OCI-LY7 (cell line): ENCODE data around the gene GRIPAP1. TPM values are rescaled to one million over a fixed set of nuclear protein-coding genes. Genes with fewer than 3 reads are reported as not detected.
A peak's percentile ranks its signal among the peaks of the same experiment; 100 is the strongest.

Experiments used
- BruUV-seq: library from RNA; stranded (reverse); fragments of 400-500 nt; replicated peaks from 2 replicates; lab custom pipeline; 2021; lab: Mats Ljungman, UMichigan
- CTCF ChIA-PET: fragments of 300-600 bp; sonication (Branson Sonifier 250); formaldehyde crosslinking; loops from one replicate; lab custom pipeline; 2022; ENCODE audit warnings: antibody characterized with exemption; ENCODE audit not compliant: unreplicated experiment; lab: Charles Lee
- POLR2A ChIA-PET: fragments of 300-600 bp; sonication (Branson Sonifier 250); formaldehyde crosslinking; loops from one replicate; lab custom pipeline; 2022; ENCODE audit warnings: antibody characterized with exemption; lab: Charles Lee
- DNase-seq: peaks from one replicate; pipeline ENCODE4 v3.0.0-alpha.2; 2015; ENCODE audit warnings: low spot score
- H2AFZ ChIP-seq: fragments of 200-600 bp; sonication (generic), shearing (Covaris generic); 2 replicates; pipeline ENCODE4 v1.6.1; 2014; ENCODE audit warnings: mild to moderate bottlenecking, antibody characterized with exemption, low read length, moderate library complexity
- H3K27ac ChIP-seq: fragments of 200-600 bp; sonication (generic); 2 replicates; pipeline ENCODE4 v1.5.1; 2014; ENCODE audit warnings: mixed run types, low read depth, mild to moderate bottlenecking, moderate library complexity, low read length, inconsistent platforms; ENCODE audit not compliant: poor library complexity, severe bottlenecking
- H3K36me3 ChIP-seq: fragments of 200-600 bp; sonication (generic); 2 replicates; pipeline ENCODE4 v1.6.1; 2014; ENCODE audit warnings: mild to moderate bottlenecking, antibody characterized with exemption, low read length, moderate library complexity, mixed read lengths; ENCODE audit not compliant: insufficient read depth
- H3K4me1 ChIP-seq: fragments of 200-600 bp; sonication (generic); 2 replicates; pipeline ENCODE4 v1.5.1; 2014; ENCODE audit warnings: mild to moderate bottlenecking, low read length; ENCODE audit not compliant: insufficient read depth, poor library complexity, severe bottlenecking
- H3K4me2 ChIP-seq: fragments of 200-600 bp; sonication (generic); 2 replicates; pipeline ENCODE4 v1.6.1; 2014; ENCODE audit warnings: mild to moderate bottlenecking, low read length
- H3K4me3 ChIP-seq: fragments of 200-600 bp; sonication (generic); 2 replicates; pipeline ENCODE4 v1.5.1; 2014; ENCODE audit warnings: mild to moderate bottlenecking, low read depth, low read length; ENCODE audit not compliant: poor library complexity, severe bottlenecking
- H3K79me2 ChIP-seq: fragments of 200-600 bp; sonication (generic); 2 replicates; pipeline ENCODE4 v1.6.1; 2016; ENCODE audit warnings: low read depth, mild to moderate bottlenecking, low read length, moderate library complexity, mixed read lengths; ENCODE audit not compliant: insufficient read depth
- H3K9me2 ChIP-seq: fragments of 200-600 bp; sonication (generic); 2 replicates; pipeline ENCODE4 v1.6.1; 2016; ENCODE audit warnings: mild to moderate bottlenecking, low read length, mixed read lengths; ENCODE audit not compliant: insufficient read depth
- H3K9me3 ChIP-seq: fragments of 200-600 bp; sonication (generic); 2 replicates; pipeline ENCODE4 v1.6.1; 2014; ENCODE audit warnings: mild to moderate bottlenecking, mixed run types, low read length, mixed read lengths
- H4K20me1 ChIP-seq: fragments of 200-600 bp; sonication (generic); 2 replicates; pipeline ENCODE4 v1.6.1; 2014; ENCODE audit warnings: mild to moderate bottlenecking, antibody characterized with exemption, low read length, moderate library complexity, mixed read lengths; ENCODE audit not compliant: insufficient read depth
- EZH2phosphoT487 ChIP-seq: fragments of 200-600 bp; sonication (generic); IDR thresholded peaks from 2 replicates; pipeline ENCODE4 v1.6.1; 2018; ENCODE audit warnings: low read depth, borderline replicate concordance, mild to moderate bottlenecking, mixed run types, antibody characterized with exemption, low read length, moderate library complexity, mixed read lengths
- intact Hi-C: fragments of 100-400 bp; cut with micrococcal nuclease; formaldehyde crosslinking; loops from one replicate; pipeline ENCODE4 v1.10.0; 2022; ENCODE audit not compliant: unreplicated experiment
- total RNA-seq, 2 experiments: library from RNA; depleted of rRNA in 1 of 2; stranded (reverse); fragments of >200 nt in 1 of 2; shearing (Covaris generic) in 1 of 2; gene quantifications; 2 replicates each; pipeline ENCODE4 v1.2.3, GENCODE V29; 2014 to 2022
- TF ChIP-seq, protein P1 (sequence below): fragments of 200-600 bp; sonication (generic); conservative IDR thresholded peaks from 2 replicates; pipeline ENCODE4 v1.5.1; 2014; ENCODE audit warnings: mild to moderate bottlenecking, antibody characterized with exemption, low read length, moderate library complexity, mixed read lengths

Gene GRIPAP1
- total RNA-seq, 2 experiments from 2014 or later = 27.5 to 95.9 TPM

DNA sequence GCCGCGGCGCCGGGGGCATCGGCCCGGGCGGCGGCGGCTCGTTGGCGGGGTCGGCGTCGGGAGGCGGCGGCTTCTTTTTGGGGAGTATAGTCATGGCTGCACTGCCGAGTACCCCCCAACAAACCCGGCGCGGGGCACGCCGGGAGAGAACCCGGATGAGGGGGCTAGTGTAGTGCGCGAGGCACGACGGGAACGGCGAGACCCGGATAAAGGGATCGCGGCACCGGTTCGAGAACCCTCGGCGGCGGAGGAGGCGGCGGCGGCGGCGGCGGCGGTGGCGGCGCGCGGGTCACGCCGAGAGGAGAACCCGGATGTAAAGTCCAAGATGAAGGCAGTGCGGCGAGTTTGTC lies 44.6 kb downstream of the GRIPAP1 start, which contains the start of gene OTUD5:
Gene OTUD5, minus strand, starts transcription at position 131 of the 350 bp plus-strand sequence. Its CDS starts 37 bp downstream, at position 94.
- POLR2A ChIA-PET = interaction anchor here (0.7 kb wide), 1 partner anchor 153 kb away, joined by 4 read pairs; no protein-coding TSS in a partner anchor
- no peak for TF ChIP-seq EZH2phosphoT487
- TF ChIP-seq, protein P1, sequence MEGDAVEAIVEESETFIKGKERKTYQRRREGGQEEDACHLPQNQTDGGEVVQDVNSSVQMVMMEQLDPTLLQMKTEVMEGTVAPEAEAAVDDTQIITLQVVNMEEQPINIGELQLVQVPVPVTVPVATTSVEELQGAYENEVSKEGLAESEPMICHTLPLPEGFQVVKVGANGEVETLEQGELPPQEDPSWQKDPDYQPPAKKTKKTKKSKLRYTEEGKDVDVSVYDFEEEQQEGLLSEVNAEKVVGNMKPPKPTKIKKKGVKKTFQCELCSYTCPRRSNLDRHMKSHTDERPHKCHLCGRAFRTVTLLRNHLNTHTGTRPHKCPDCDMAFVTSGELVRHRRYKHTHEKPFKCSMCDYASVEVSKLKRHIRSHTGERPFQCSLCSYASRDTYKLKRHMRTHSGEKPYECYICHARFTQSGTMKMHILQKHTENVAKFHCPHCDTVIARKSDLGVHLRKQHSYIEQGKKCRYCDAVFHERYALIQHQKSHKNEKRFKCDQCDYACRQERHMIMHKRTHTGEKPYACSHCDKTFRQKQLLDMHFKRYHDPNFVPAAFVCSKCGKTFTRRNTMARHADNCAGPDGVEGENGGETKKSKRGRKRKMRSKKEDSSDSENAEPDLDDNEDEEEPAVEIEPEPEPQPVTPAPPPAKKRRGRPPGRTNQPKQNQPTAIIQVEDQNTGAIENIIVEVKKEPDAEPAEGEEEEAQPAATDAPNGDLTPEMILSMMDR = no peak
- no TSS peak for BruUV-seq
- intact Hi-C loops = loop anchor here (2.0 to 5.0 kb wide), 3 partner anchors 19 to 220 kb away; partner anchors contain the start of gene PIM2
- Histone ChIP-seq H3K4me3 (peak within 1 kb of the TSS; percentile 91), H2AFZ (no peak within 1 kb of the TSS; the same call in 1 of the 2 replicates), H3K9me3 (no peaks in the 10 kb centered on the region), H3K79me2 (peaks cover 46% of the 10 kb centered on the region), H3K36me3 (peaks cover 34% of the 10 kb centered on the region), H3K4me2 (peak within 1 kb of the TSS; percentile 86), H3K9me2 (no peaks in the 10 kb centered on the region), H3K4me1 (peaks cover 50% of the 10 kb centered on the region), H4K20me1 (no peaks in the 10 kb centered on the region), H3K27ac (peak within 1 kb of the TSS; percentile 93)
- DNase-seq = peak; percentile 79
- CTCF ChIA-PET = no interaction called here

DNA sequence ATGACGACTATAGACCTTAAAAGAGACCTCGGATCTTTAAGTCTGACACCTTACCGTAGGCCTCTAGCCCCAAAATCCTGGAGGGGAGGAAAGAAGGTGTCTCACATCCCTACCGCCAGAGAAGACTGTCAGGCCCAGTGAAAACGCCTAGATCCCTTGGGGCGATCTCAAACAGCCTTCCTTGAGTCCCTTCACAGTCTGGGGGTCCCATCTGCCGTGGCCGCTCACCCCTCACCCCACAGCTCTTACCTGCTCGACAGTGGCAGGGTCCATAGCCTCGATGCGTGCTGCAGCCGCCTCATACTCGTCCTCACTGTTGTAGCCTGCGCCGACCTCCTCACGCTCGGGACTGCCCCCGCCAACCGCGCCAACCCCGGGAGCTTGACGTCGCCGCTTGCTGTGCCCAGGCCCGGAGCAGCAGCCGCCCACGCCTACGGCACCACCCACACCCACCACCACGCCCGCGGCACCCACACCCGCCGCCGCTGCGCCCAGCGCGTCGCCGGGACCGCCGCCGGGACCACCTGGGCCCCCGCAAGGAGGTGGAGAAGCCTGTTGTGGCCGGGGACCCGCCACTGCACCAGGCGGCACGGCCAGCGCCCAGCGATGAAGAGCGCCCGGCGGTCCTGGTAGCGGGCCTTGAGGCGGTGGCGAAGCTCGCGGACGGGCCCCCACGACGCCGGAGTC lies 45.2 kb downstream of the GRIPAP1 start:
- no TSS peak for BruUV-seq
- intact Hi-C loops = loop anchor here (2.0 to 5.0 kb wide), 3 partner anchors 18 to 220 kb away; partner anchors contain the start of gene PIM2
- Histone ChIP-seq H3K9me2 (no peaks in the 10 kb centered on the region), H3K27ac (peak overlapping the region; percentile 93), H3K79me2 (peaks cover 52% of the 10 kb centered on the region), H3K36me3 (peaks cover 34% of the 10 kb centered on the region), H3K4me1 (peaks cover 44% of the 10 kb centered on the region), H4K20me1 (no peaks in the 10 kb centered on the region), H2AFZ (no peak overlapping the region), H3K9me3 (no peaks in the 10 kb centered on the region), H3K4me3 (peak overlapping the region; percentile 91), H3K4me2 (peak overlapping the region; percentile 86)
- CTCF ChIA-PET = no interaction called here
- no peak for DNase-seq
- POLR2A ChIA-PET = no interaction called here
- TF ChIP-seq EZH2phosphoT487 = no peak
- TF ChIP-seq, protein P1 = no peak

DNA sequence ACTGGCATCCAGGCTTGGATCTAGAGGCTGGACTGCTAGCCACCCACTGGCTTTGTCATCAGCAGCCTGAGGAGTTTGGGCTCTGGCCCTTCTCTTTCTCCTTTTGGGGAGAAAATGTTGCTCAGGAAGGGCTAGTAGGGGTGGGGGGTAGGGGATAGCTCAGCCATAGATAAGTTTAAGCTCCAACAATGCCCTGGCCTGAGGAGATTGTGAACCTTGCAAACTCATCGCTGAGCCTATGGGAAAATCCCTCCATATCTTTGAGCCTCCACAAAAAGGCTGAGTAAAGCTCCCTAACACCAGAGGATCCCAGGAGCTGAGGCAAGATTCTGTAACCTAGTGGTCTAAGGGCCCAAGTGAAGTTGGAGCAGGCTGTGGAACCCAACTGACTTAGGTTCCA lies 53.5 kb downstream of the GRIPAP1 start:
- H3K9me2 ChIP-seq = no peaks in the 10 kb centered on the region
- POLR2A ChIA-PET = interaction anchor here (1.7 kb wide), 1 partner anchor 11 kb away, joined by 4 read pairs; no protein-coding TSS in a partner anchor
- intact Hi-C loops = no loop called here

More for the DNA sequence above, 53.5 kb downstream of the GRIPAP1 start:
- no TSS peak for BruUV-seq
- no peak for DNase-seq
- no peak overlapping the region for H2AFZ ChIP-seq
- peaks cover 36% of the 10 kb centered on the region for H3K36me3 ChIP-seq
- no peak overlapping the region for H3K4me3 ChIP-seq
- peaks cover 29% of the 10 kb centered on the region; the same call in 1 of the 2 replicates for H3K79me2 ChIP-seq
- H3K27ac ChIP-seq = no peak overlapping the region
- H3K4me1 ChIP-seq = peaks cover 28% of the 10 kb centered on the region
- H4K20me1 ChIP-seq = no peaks in the 10 kb centered on the region
- no peak for TF ChIP-seq EZH2phosphoT487
- TF ChIP-seq, protein P1 = no peak
- no peaks in the 10 kb centered on the region for H3K9me3 ChIP-seq
- CTCF ChIA-PET = no interaction called here
- no peak overlapping the region for H3K4me2 ChIP-seq
